NCI-H748 treated with DMSO at 0.1 percent for 48 hours (cell line): ENCODE data around the gene DNPEP.
"Not testable (repeated sequence)": the region's sequence is repeated elsewhere in the genome, so short reads cannot be mapped to it uniquely, and the experiment has no call there.

ENCODE experiments used
- DNase-seq: peaks from one replicate; lab custom pipeline; 2025; lab: John Stamatoyannopoulos, UW

DNPEP gene

DNA sequence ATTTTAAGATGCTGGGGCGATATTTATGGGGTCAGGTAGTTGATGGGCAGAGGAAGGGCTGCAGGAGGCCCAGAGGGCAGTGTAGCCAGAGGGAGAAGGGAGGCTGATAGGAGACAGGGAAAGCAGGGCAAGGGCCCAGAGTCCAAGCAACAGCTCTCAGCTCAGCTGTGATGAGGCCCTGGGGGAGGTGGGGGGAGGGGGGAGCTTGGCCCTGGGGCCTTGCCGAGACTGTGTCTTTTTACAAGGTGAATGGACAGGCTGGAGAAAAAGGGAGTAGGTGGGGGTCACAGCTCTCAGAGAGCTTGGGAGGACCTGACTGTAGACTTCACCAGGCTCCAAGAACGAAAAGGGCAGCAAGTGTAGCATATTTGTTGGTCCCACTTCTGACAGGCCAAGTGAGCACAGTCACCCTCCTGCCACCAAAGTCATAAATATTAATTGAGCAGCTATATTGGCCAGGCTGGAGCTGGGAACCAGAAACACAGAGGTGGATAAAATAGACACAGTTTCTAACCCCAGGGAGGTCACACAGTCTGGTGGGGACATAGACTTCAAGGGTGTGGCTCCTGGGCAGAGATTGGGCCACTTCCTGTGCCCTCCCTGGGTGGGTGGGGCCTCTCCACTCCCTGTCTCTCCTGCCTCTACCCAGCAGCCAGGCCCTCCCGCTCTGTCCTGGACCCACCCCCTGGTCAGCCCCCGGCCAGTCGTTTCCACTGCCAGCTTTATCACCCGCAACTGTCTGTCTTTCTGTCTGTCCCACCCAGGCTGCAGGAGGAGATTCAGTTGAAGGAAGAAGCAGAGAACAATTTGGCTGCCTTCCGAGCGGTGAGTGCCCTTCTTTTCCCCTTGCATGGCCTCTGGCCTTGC, 31.9 kb upstream of the DNPEP start:
- DNase-seq, result no peak

DNA sequence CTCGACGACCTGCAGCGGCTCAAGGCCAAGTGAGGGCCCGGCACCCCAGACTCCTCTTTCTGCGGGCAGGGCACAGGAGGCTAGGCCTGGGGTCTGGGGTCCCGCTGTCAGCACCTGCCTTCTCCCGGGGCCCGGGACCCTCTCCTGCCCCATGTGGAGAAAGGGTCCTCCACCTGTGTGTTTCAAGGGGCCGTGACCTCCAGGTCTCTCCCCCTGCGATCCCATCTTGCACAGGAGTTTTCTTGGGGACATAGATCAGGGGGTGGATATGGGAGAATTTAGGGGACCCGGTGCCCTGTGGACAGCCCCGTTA, 31.3 kb upstream of the DNPEP start:
- DNase-seq, result no peak

DNA sequence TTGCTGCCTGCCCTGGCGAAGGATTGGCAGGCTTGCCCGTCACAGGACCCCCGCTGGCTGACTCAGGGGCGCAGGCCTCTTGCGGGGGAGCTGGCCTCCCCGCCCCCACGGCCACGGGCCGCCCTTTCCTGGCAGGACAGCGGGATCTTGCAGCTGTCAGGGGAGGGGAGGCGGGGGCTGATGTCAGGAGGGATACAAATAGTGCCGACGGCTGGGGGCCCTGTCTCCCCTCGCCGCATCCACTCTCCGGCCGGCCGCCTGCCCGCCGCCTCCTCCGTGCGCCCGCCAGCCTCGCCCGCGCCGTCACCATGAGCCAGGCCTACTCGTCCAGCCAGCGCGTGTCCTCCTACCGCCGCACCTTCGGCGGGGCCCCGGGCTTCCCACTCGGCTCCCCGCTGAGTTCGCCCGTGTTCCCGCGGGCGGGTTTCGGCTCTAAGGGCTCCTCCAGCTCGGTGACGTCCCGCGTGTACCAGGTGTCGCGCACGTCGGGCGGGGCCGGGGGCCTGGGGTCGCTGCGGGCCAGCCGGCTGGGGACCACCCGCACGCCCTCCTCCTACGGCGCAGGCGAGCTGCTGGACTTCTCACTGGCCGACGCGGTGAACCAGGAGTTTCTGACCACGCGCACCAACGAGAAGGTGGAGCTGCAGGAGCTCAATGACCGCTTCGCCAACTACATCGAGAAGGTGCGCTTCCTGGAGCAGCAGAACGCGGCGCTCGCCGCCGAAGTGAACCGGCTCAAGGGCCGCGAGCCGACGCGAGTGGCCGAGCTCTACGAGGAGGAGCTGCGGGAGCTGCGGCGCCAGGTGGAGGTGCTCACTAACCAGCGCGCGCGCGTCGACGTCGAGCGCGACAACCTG, 30.7 kb upstream of the DNPEP start, which contains the start of gene DES:
TSS of gene DES (plus strand) at position 223 of the 857 bp plus-strand sequence. CDS start at position 309, 86 bp downstream.
- DNase-seq, result no peak

DNA sequence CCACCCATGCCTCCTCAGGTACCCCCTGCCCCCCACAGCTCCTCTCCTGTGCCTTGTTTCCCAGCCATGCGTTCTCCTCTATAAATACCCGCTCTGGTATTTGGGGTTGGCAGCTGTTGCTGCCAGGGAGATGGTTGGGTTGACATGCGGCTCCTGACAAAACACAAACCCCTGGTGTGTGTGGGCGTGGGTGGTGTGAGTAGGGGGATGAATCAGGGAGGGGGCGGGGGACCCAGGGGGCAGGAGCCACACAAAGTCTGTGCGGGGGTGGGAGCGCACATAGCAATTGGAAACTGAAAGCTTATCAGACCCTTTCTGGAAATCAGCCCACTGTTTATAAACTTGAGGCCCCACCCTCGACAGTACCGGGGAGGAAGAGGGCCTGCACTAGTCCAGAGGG, 29.7 kb upstream of the DNPEP start:
- no peak for DNase-seq

DNA sequence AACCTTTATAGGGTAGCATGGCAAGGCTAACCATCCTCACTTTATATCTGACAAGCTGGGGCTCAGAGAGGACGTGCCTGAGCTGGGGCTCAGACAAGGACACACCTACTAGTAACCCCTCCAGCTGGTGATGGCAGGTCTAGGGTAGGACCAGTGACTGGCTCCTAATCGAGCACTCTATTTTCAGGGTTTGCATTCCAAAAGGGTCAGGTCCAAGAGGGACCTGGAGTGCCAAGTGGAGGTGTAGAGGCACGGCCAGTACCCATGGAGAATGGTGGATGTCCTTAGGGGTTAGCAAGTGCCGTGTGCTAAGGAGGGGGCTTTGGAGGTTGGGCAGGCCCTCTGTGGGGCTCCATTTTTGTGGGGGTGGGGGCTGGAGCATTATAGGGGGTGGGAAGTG, 29.2 kb upstream of the DNPEP start:
- no peak for DNase-seq

- DNase-seq, result no peak
These were observed 28.5 kb upstream of the DNPEP start for GRCh38 chr2:219416235-219416602.

DNA sequence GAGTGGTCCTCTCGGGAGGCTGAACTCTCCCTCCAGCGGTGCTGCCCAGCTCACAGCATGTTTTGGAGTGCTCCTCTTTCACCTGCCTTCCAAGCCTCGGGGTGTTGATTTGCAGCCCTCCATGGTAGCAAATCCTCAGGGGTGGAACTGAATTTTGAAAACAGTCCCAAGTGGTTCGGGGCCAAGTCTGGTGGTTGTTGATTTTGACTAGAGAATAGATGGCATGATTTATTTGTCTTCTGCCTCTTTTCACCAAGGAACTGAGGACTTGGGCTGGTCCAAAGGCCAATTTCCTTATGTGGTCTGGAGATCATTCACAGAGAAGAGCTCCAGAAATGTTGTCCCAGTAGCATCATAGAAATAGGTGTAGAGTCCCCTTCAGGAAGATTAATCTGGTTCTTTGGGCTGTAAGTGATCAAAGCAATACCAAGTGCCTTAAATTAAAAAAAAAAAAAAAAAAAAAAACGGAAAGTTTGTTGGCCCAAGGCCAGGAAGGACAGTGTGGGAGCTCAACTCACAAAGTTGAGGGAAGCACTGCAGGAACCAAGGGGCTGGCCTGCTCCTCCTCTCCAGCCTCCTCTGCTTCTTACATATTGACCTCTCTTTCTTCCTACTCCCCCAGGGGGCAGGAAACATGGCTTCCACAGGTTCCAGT, 28.0 kb upstream of the DNPEP start:
- no peak for DNase-seq

DNA sequence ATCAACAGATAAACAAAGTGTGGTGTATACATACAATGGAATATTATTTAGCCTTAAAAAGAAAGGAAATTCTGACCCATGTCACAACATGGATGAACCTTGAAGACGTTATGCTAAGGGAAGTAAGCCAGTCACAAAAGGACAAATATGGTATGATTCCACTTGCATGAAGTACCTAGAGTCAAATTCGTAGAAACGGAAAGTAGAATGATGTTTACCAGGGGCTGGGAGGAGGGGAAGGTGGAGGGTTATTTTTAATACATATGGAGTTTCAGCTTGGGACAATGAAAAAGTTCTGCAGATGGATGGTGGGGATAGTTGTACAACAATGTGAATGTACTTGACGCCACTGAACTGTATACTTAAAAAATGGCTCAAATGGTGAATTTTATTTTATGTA, 27.1 kb upstream of the DNPEP start:
- no peak for DNase-seq

DNA sequence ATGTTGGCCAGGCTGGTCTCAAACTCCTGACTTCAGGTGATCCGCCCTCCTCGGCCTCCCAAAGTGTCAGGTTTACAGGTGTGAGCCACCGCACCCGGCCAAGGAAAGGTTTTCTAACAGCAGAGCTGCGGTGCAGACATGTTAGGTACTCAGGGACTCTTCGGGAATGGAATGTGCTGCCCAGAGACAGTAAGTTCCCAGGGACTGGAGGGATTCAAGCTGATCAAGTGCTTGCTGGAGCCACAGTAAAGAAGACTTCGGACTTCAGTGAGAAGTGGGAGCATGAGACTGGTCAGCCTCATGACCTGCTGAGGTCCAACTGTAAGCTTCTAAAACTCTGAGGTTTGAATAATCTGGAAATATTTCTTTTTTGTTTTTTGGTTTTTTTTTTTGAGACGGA, 22.7 kb upstream of the DNPEP start:
- DNase-seq, result no peak

GRCh38 chr2:219409619-219410018, 21.9 kb upstream of the DNPEP start:
- DNase-seq, result no peak

DNA sequence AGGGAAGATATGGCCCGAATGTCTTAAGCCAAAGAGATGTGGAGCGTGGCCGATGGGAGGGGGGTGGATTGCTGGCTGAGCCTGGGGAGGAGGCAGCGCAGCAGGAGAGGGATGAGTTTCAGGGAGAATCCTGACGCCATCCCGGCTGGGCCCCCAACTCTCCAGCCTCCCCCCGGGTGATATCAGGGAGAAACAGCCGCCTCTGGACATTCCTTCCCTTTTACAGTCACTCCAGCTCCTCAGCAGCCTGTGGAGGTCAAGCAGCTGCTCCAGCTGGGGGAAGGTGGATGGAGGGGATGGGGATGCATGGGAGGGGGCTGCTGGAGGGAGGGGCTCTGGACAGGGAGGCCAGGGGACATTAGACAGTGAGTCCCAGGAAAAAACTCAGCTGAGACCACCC, 20.9 kb upstream of the DNPEP start:
- DNase-seq, result no peak

GRCh38 chr2:219408204-219408603, 20.5 kb upstream of the DNPEP start:
- DNase-seq, result no peak

- DNase-seq, result not testable (repeated sequence)
These were observed 19.6 kb upstream of the DNPEP start for GRCh38 chr2:219407343-219407742.

DNA sequence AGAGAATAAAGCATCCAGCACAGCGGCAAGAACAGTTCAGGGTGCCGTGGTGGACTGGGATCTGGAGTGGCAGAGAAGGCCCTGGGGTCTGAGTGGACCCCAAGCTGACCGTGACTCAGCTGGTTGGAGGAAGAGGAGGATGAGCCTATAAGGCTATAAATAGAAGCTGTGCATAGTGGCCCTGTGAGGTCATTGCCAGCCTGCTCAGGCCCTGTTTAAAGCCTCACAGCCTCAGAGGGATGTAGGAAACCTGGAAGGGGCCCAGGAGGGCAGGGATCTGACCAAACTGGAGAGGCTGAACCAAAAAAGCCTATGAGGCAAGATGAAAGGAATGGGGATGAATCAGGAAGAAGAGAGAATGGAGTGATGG, 19.1 kb upstream of the DNPEP start:
- no peak for DNase-seq

DNA sequence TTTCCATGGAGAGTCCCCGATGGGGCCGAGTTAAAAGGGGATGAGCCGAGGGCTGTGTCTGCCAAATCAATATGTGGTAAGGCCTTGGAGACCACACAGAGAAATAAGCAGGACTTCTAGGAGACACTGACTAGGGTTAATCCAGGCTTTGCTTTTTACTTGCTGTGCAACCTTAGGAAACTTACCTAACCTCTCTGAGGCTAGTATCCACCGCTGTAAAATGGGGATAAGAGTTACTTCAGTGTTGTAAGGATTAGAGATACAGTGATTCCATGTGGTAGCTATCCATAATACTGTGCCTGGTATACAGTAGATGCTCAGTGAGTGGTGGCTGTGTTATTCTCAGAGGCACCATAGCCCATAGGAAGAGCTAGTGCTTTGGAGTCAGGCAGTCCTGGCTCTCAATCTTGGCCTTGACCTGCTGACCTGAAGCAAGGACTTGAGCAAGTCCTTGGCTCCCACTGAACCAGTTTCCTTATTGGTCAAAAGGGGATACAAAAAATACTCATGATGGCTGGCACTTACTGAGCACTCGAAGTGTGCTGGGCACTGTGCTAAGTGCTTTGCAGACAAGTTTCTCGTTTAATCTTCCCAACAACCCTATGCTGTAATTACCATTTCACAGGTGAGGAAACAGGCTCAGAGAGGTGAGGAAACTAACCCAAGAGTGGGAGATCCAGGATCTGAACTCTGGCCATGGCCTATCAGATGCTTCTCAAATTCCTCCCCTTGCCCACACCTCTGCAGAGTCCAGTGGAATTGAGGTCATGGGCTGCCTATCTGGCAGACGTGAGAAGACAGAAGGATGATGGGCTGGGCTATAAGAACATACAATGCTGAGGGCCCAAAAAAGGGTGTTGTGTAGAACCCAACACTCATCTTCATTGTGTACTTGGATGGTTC, 18.5 kb upstream of the DNPEP start:
- no peak for DNase-seq

DNA sequence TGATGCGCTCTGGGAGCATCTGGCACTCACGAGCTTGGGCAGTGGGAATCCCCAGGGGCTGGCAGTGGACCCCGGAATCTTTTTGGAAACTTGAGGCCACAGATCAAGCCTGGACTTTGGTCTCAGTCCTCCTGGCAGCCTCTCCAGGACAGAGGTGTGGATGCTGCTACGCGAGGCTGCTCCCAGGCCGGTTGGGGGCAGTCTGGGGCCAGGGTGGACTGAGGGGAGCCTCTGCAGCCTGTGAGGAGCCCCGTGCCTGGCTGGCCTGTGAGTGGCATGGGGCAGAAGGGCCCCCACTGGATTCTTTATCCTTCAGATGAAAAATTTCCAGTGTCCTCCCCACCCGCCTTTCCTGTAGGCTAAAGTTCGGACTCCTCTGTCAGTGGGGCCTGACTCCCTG, 17.7 kb upstream of the DNPEP start:
- no peak for DNase-seq

DNA sequence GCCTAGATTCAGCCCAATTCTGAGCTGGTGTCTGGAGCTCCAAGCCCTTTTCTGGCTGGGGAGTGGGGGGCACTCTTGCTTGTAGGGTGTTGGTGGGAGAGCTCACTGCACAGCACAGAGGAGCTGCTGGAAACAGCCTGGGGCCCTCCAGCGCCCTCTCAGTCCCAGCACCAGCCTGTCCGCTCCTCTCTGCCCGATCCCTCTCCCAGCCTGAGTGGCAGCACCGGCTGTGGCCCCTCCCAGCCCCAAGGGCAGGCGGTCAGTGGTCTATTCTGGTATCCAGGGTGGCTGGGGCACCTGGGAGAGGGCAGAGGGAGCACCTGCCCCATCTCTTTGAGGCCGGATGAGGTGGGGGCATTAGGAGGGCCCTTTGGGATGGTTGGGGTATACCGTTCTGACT, 17.2 kb upstream of the DNPEP start:
- DNase-seq, result no peak

DNA sequence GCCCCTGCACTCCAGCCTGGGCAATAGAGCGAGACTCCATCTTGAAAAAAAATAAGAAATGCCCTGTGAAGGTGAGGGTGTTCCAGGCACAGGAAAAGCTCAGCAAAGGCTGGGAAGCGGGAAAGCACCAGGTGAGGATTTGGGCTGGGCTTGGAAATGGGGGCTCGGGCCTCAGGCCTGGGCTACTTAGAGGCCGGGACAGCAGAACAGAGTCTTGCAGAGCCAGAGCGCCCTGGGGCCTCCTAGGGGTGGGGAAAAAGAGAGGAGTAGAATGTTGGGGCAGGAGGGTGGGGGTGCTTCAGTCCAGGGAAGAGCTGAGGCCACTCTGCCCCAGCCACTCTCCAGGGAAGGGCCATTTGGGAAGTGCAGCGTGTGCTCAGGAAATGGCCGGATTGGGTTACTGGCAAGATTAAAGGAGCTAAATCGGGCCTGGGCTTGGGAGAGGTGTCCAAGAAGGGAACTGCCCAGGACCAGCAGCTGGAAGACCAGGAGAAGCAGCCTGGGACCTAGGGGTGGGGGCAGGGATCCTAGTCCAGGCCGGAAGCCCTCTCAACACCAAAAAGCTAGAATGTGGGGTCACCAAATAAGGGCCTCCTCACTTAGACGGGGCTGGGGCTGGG, 16.7 kb upstream of the DNPEP start:
- DNase-seq, result no peak

GRCh38 chr2:219403861-219404260, 16.1 kb upstream of the DNPEP start:
- DNase-seq, result no peak

DNA sequence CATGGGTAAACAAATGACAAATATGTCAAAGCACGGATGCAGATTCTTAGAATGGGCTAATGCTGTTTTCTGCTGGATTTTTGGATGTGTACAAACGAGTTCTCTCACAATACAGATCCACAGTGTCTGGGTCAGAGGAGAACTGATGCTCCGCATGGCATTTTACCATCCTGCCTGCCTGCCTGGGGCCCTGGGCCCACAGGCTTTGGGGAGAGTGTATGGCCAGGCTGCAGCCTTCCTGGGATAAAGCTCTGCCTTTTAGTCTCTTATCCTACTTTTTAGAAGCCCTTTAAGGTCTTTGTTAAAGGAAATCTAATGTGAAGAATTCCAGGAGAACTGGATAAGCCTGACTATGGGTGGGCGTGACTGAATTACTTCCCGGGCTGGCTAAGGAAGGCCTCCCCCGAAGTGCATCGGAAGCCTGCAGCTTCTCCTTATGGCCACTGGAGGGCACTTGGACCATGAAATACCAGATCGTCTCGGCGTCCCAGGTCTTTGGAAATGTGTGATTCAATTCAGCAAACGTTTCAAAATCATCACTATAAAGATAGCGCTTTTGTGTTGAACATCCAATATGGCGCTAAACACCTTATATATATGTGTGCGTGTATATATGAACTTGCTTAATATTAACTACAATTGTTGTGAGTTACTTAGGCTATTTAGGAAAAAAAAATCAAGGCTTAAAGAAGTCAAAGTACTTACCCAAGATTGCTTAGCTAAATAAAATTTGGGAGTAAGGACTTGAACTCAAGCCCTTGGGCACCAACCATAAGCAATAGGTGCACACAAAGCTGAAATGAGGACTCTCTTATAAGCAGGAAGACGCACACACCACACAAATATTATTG, 15.2 kb upstream of the DNPEP start:
- DNase-seq, result peak; percentile 54
